OCI-LY7 (cell line): ENCODE data around the gene LRP1-AS. TPM values are rescaled to one million over a fixed set of nuclear protein-coding genes. Genes with fewer than 3 reads are reported as not detected.

ENCODE experiments used
- BruUV-seq: library from RNA; stranded (reverse); fragments of 400-500 nt; replicated peaks from 2 replicates; lab custom pipeline; 2021; lab: Mats Ljungman, UMichigan
- CTCF ChIA-PET: fragments of 300-600 bp; sonication (Branson Sonifier 250); formaldehyde crosslinking; loops from one replicate; lab custom pipeline; 2022; ENCODE audit warnings: antibody characterized with exemption; ENCODE audit not compliant: unreplicated experiment; lab: Charles Lee
- POLR2A ChIA-PET: fragments of 300-600 bp; sonication (Branson Sonifier 250); formaldehyde crosslinking; loops from one replicate; lab custom pipeline; 2022; ENCODE audit warnings: antibody characterized with exemption; lab: Charles Lee
- DNase-seq: peaks from one replicate; pipeline ENCODE4 v3.0.0-alpha.2; 2015; ENCODE audit warnings: low spot score
- H2AFZ ChIP-seq: fragments of 200-600 bp; sonication (generic), shearing (Covaris generic); 2 replicates; pipeline ENCODE4 v1.6.1; 2014; ENCODE audit warnings: mild to moderate bottlenecking, antibody characterized with exemption, low read length, moderate library complexity
- H3K27ac ChIP-seq: fragments of 200-600 bp; sonication (generic); 2 replicates; pipeline ENCODE4 v1.5.1; 2014; ENCODE audit warnings: mixed run types, low read depth, mild to moderate bottlenecking, moderate library complexity, low read length, inconsistent platforms; ENCODE audit not compliant: poor library complexity, severe bottlenecking
- H3K36me3 ChIP-seq: fragments of 200-600 bp; sonication (generic); 2 replicates; pipeline ENCODE4 v1.6.1; 2014; ENCODE audit warnings: mild to moderate bottlenecking, antibody characterized with exemption, low read length, moderate library complexity, mixed read lengths; ENCODE audit not compliant: insufficient read depth
- H3K4me1 ChIP-seq: fragments of 200-600 bp; sonication (generic); 2 replicates; pipeline ENCODE4 v1.5.1; 2014; ENCODE audit warnings: mild to moderate bottlenecking, low read length; ENCODE audit not compliant: insufficient read depth, poor library complexity, severe bottlenecking
- H3K4me2 ChIP-seq: fragments of 200-600 bp; sonication (generic); 2 replicates; pipeline ENCODE4 v1.6.1; 2014; ENCODE audit warnings: mild to moderate bottlenecking, low read length
- H3K4me3 ChIP-seq: fragments of 200-600 bp; sonication (generic); 2 replicates; pipeline ENCODE4 v1.5.1; 2014; ENCODE audit warnings: mild to moderate bottlenecking, low read depth, low read length; ENCODE audit not compliant: poor library complexity, severe bottlenecking
- H3K79me2 ChIP-seq: fragments of 200-600 bp; sonication (generic); 2 replicates; pipeline ENCODE4 v1.6.1; 2016; ENCODE audit warnings: low read depth, mild to moderate bottlenecking, low read length, moderate library complexity, mixed read lengths; ENCODE audit not compliant: insufficient read depth
- H3K9me2 ChIP-seq: fragments of 200-600 bp; sonication (generic); 2 replicates; pipeline ENCODE4 v1.6.1; 2016; ENCODE audit warnings: mild to moderate bottlenecking, low read length, mixed read lengths; ENCODE audit not compliant: insufficient read depth
- H3K9me3 ChIP-seq: fragments of 200-600 bp; sonication (generic); 2 replicates; pipeline ENCODE4 v1.6.1; 2014; ENCODE audit warnings: mild to moderate bottlenecking, mixed run types, low read length, mixed read lengths
- H4K20me1 ChIP-seq: fragments of 200-600 bp; sonication (generic); 2 replicates; pipeline ENCODE4 v1.6.1; 2014; ENCODE audit warnings: mild to moderate bottlenecking, antibody characterized with exemption, low read length, moderate library complexity, mixed read lengths; ENCODE audit not compliant: insufficient read depth
- EZH2phosphoT487 ChIP-seq: fragments of 200-600 bp; sonication (generic); IDR thresholded peaks from 2 replicates; pipeline ENCODE4 v1.6.1; 2018; ENCODE audit warnings: low read depth, borderline replicate concordance, mild to moderate bottlenecking, mixed run types, antibody characterized with exemption, low read length, moderate library complexity, mixed read lengths
- intact Hi-C: fragments of 100-400 bp; cut with micrococcal nuclease; formaldehyde crosslinking; loops from one replicate; pipeline ENCODE4 v1.10.0; 2022; ENCODE audit not compliant: unreplicated experiment
- total RNA-seq, 2 experiments: library from RNA; depleted of rRNA in 1 of 2; stranded (reverse); fragments of >200 nt in 1 of 2; shearing (Covaris generic) in 1 of 2; gene quantifications; 2 replicates each; pipeline ENCODE4 v1.2.3, GENCODE V29; 2014 to 2022
- TF ChIP-seq, protein P1 (sequence below): fragments of 200-600 bp; sonication (generic); conservative IDR thresholded peaks from 2 replicates; pipeline ENCODE4 v1.5.1; 2014; ENCODE audit warnings: mild to moderate bottlenecking, antibody characterized with exemption, low read length, moderate library complexity, mixed read lengths

Gene LRP1-AS
- total RNA-seq, 2 experiments from 2014 or later, result not detected

DNA sequence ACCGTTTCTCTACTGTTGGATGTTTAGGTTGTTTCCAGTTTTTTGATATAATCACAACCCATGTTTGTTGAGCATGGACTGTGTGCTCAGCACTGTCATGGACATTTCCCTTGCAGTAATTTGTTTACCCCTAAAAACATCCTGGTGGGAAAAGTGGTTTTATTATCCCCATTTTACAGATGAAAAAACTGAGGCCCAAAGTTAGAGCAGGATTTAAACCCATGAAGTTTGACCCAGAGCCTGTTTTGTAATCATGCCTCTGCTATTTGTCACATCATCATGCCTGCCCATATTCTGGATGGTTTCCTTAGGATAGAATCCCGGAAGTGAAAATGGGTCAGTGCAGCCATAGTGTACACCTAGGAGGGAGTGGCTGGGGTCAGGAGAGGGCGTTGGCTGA lies 17.0 kb upstream of the LRP1-AS start:
- Histone ChIP-seq H4K20me1 (no peaks in the 10 kb centered on the region), H3K36me3 (no peaks in the 10 kb centered on the region), H2AFZ (no peak overlapping the region), H3K27ac (no peak overlapping the region), H3K4me1 (peaks cover 15% of the 10 kb centered on the region), H3K4me3 (no peak overlapping the region), H3K9me2 (no peaks in the 10 kb centered on the region), H3K4me2 (no peak overlapping the region), H3K9me3 (no peaks in the 10 kb centered on the region), H3K79me2 (no peaks in the 10 kb centered on the region)
- ChIA-PET CTCF (no interaction called here), POLR2A (interaction anchor here (0.7 kb wide), 1 partner anchor 37 kb away, joined by 4 read pairs; no protein-coding TSS in a partner anchor)
- intact Hi-C loops, result no loop called here
- TF ChIP-seq, protein P1, sequence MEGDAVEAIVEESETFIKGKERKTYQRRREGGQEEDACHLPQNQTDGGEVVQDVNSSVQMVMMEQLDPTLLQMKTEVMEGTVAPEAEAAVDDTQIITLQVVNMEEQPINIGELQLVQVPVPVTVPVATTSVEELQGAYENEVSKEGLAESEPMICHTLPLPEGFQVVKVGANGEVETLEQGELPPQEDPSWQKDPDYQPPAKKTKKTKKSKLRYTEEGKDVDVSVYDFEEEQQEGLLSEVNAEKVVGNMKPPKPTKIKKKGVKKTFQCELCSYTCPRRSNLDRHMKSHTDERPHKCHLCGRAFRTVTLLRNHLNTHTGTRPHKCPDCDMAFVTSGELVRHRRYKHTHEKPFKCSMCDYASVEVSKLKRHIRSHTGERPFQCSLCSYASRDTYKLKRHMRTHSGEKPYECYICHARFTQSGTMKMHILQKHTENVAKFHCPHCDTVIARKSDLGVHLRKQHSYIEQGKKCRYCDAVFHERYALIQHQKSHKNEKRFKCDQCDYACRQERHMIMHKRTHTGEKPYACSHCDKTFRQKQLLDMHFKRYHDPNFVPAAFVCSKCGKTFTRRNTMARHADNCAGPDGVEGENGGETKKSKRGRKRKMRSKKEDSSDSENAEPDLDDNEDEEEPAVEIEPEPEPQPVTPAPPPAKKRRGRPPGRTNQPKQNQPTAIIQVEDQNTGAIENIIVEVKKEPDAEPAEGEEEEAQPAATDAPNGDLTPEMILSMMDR, result no peak
- TF ChIP-seq EZH2phosphoT487, result no peak
- DNase-seq, result no peak
- no TSS peak for BruUV-seq

DNA sequence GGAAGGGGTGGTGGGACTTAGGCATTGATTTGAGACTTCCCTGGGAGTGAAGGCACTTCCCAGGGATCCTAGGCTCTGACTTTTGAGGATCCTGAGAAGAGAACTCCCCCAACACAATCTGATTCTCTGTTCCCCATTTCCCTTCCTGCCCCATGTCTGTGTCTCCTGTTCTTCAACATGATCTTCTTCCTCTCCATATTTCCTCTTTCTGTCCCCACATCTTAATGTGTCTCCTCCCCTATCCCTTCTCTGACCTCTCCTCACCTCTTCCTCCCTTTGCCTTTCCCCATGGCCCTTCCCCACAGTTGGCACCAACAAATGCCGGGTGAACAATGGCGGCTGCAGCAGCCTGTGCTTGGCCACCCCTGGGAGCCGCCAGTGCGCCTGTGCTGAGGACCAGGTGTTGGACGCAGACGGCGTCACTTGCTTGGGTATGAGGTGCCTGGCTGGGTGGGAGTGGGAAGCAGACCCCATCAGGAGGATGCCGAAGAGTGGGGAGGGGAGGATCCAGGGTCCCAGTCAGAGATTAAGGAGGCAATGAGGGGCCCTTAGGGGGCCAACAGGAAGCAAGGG lies 15.2 kb upstream of the LRP1-AS start:
- H3K9me2 ChIP-seq, result no peaks in the 10 kb centered on the region
- H3K4me1 ChIP-seq, result no peaks in the 10 kb centered on the region
- ChIA-PET POLR2A (interaction anchor here (0.7 kb wide), 1 partner anchor 13 kb away, joined by 3 read pairs; no protein-coding TSS in a partner anchor), CTCF (no interaction called here)
- no peaks in the 10 kb centered on the region for H3K36me3 ChIP-seq
- no peak overlapping the region for H2AFZ ChIP-seq
- no TSS peak for BruUV-seq
- TF ChIP-seq, protein P1, result no peak
- no peak for TF ChIP-seq EZH2phosphoT487
- intact Hi-C loops, result no loop called here
- H4K20me1 ChIP-seq, result no peaks in the 10 kb centered on the region
- no peak overlapping the region for H3K4me2 ChIP-seq
- H3K9me3 ChIP-seq, result no peaks in the 10 kb centered on the region
- DNase-seq, result no peak
- no peaks in the 10 kb centered on the region for H3K79me2 ChIP-seq
- no peak overlapping the region for H3K27ac ChIP-seq
- no peak overlapping the region for H3K4me3 ChIP-seq

DNA sequence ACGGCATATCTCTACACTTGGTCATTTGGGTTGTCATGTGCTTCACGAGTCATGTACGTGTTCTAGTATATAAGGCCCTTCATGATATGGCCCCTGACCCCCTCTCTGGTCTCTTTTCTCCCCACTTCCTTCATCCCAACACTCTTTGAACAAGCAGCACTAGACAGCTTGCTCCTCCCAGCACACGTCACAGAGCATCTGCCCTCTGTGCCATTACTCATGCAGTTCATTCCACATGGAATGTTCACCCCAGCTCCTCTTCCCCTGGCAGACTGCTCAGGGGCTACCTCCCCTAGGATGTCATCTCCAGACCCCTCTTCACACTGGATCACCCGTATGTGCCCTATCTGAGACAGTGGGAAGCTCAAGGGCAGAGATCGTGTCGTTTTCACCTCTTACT lies 14.1 kb upstream of the LRP1-AS start:
- Histone ChIP-seq H3K27ac (no peak overlapping the region), H3K79me2 (no peaks in the 10 kb centered on the region), H3K9me3 (no peaks in the 10 kb centered on the region), H3K4me2 (no peak overlapping the region), H3K4me1 (no peaks in the 10 kb centered on the region), H3K4me3 (no peak overlapping the region), H3K36me3 (no peaks in the 10 kb centered on the region), H3K9me2 (no peaks in the 10 kb centered on the region), H4K20me1 (no peaks in the 10 kb centered on the region), H2AFZ (no peak overlapping the region)
- TF ChIP-seq, protein P1, result no peak
- TF ChIP-seq EZH2phosphoT487, result no peak
- CTCF ChIA-PET, result no interaction called here
- intact Hi-C loops, result no loop called here
- BruUV-seq, result no TSS peak
- POLR2A ChIA-PET, result no interaction called here
- no peak for DNase-seq
